Glutamatergic neuron (in vitro differentiated cells): ENCODE results near the gene PHACTR3. TPM values are rescaled to one million over a fixed set of nuclear protein-coding genes. Genes with fewer than 3 reads are reported as not detected.

ENCODE experiments used
- DNase-seq: peaks from one replicate; pipeline ENCODE4 v3.0.0; 2022
- H3K27ac Mint-ChIP-seq: one replicate; pipeline ENCODE4 v1.8.0; 2020; ENCODE audit warnings: mild to moderate bottlenecking, mixed read lengths, inconsistent platforms; ENCODE audit not compliant: unreplicated experiment
- H3K27me3 Mint-ChIP-seq: one replicate; pipeline ENCODE4 v1.8.0; 2020; ENCODE audit warnings: mild to moderate bottlenecking, moderate library complexity, mixed read lengths, inconsistent platforms; ENCODE audit not compliant: unreplicated experiment
- H3K36me3 Mint-ChIP-seq: one replicate; pipeline ENCODE4 v1.8.0; 2020; ENCODE audit warnings: mild to moderate bottlenecking, mixed read lengths, inconsistent platforms; ENCODE audit not compliant: unreplicated experiment
- H3K4me1 Mint-ChIP-seq: one replicate; pipeline ENCODE4 v1.8.0; 2020; ENCODE audit warnings: mild to moderate bottlenecking, low read depth, mixed read lengths, inconsistent platforms; ENCODE audit not compliant: unreplicated experiment
- H3K4me3 Mint-ChIP-seq: one replicate; pipeline ENCODE4 v1.8.0; 2020; ENCODE audit warnings: mild to moderate bottlenecking, mixed read lengths, inconsistent platforms; ENCODE audit not compliant: unreplicated experiment
- H3K9me3 Mint-ChIP-seq: one replicate; pipeline ENCODE4 v1.8.0; 2020; ENCODE audit warnings: mild to moderate bottlenecking, moderate library complexity, mixed read lengths, inconsistent platforms; ENCODE audit not compliant: unreplicated experiment
- total RNA-seq: library from RNA; stranded (reverse); fragmentation: NEBNext Ultra II Directional; extraction: Animal tissue kit (Norgen Biotek cat#: 25700); gene quantifications from one replicate; pipeline ENCODE4 v1.2.1, GENCODE V29; 2021; ENCODE audit not compliant: unreplicated experiment
- TF ChIP-seq, protein P1 (sequence below): fragments of 200-600 bp; sonication (generic); IDR thresholded peaks from one replicate; pipeline ENCODE4 v1.5.0; 2021; ENCODE audit not compliant: partially characterized antibody, unreplicated experiment

The PHACTR3 gene
- total RNA-seq, 1 donor from 2014 or later, result 37.0 TPM

DNA sequence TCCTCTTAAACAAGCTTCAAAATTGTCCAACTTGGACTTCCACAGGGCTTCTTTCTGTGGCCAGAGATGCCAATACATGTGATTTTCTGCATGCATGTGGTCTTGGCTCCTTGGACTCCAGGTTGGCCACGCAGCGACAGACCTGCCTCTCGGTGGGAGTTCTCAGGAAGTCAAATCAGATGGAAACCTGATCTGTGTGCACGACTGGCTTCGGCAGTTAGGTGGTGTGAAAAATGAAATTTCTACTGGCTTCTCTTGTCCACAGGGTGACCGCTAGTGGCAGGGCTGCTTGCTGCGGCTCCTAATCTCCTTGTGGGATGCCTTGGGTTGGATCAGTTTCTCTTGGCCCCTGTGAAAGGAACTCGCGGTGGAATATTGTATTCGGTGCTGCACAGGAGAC, 57.3 kb downstream of the PHACTR3 start:
- H3K4me1 Mint-ChIP-seq, result peaks cover 4% of the 10 kb centered on the region
- H3K9me3 Mint-ChIP-seq, result peaks cover 21% of the 10 kb centered on the region
- peaks cover 13% of the 10 kb centered on the region for H3K27me3 Mint-ChIP-seq
- no peak overlapping the region for H3K27ac Mint-ChIP-seq
- DNase-seq, result no peak
- peaks cover 37% of the 10 kb centered on the region for H3K36me3 Mint-ChIP-seq
- TF ChIP-seq, protein P1, sequence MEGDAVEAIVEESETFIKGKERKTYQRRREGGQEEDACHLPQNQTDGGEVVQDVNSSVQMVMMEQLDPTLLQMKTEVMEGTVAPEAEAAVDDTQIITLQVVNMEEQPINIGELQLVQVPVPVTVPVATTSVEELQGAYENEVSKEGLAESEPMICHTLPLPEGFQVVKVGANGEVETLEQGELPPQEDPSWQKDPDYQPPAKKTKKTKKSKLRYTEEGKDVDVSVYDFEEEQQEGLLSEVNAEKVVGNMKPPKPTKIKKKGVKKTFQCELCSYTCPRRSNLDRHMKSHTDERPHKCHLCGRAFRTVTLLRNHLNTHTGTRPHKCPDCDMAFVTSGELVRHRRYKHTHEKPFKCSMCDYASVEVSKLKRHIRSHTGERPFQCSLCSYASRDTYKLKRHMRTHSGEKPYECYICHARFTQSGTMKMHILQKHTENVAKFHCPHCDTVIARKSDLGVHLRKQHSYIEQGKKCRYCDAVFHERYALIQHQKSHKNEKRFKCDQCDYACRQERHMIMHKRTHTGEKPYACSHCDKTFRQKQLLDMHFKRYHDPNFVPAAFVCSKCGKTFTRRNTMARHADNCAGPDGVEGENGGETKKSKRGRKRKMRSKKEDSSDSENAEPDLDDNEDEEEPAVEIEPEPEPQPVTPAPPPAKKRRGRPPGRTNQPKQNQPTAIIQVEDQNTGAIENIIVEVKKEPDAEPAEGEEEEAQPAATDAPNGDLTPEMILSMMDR, result no peak
- no peak overlapping the region for H3K4me3 Mint-ChIP-seq

DNA sequence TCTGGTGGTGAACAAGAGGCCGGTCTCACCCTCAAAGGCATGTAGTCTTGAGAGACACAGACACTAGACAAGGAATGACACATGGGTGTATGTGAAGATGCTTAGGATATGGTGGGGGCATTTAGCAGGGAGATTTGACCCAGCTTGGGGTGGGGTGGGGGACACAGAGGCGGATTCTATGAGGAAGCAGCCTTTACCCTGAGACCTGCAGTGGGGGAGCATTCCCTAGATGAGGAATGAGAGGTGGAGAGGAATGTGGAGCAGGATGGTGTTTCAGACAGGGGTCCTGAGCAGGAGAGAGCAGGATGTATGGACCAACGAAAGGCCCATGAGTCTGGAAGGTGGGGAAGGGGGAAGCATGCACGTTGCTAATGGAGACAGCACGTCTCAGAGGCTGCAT, 57.8 kb downstream of the PHACTR3 start:
- Mint-ChIP-seq H3K36me3 (peaks cover 37% of the 10 kb centered on the region), H3K27me3 (peaks cover 13% of the 10 kb centered on the region), H3K4me3 (no peak overlapping the region), H3K4me1 (peaks cover 4% of the 10 kb centered on the region), H3K9me3 (peaks cover 19% of the 10 kb centered on the region), H3K27ac (no peak overlapping the region)
- no peak for DNase-seq
- TF ChIP-seq, protein P1, result no peak

DNA sequence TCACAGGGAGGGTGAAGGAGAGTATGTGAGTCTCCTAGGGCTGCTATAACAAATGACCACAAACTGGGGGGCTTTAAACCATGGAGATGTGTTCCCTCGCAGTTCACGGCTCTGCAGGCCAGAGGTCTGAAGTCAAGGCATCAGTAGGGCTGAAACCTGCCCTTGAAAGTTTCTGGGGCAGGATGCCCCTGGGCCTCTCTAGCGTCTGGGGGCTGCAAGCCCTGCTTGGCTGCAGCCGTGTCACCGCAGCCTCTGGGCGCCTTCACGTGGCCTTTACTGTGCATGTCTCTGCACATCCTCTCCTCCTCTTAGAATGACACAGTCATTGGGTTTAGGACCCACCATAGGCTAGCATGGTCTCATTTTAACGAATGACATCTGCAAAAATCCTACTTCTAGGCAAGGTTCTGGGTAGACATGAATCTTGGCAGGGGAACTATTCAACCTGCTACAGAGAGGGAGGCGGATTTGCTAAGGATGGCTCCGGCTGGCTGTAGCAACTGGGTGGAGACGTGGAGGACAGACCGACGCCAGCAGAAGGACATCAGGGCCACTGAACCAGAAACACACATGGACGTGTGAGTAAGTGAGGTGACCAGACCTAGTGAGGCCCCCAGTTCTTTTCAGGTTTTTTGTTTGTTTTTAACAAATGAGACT, 58.6 kb downstream of the PHACTR3 start:
- H3K27me3 Mint-ChIP-seq, result peaks cover 13% of the 10 kb centered on the region
- H3K9me3 Mint-ChIP-seq, result peaks cover 19% of the 10 kb centered on the region
- TF ChIP-seq, protein P1, result no peak
- no peak for DNase-seq
- H3K4me3 Mint-ChIP-seq, result no peak overlapping the region
- H3K27ac Mint-ChIP-seq, result no peak overlapping the region
- H3K4me1 Mint-ChIP-seq, result peaks cover 4% of the 10 kb centered on the region
- peaks cover 31% of the 10 kb centered on the region for H3K36me3 Mint-ChIP-seq

DNA sequence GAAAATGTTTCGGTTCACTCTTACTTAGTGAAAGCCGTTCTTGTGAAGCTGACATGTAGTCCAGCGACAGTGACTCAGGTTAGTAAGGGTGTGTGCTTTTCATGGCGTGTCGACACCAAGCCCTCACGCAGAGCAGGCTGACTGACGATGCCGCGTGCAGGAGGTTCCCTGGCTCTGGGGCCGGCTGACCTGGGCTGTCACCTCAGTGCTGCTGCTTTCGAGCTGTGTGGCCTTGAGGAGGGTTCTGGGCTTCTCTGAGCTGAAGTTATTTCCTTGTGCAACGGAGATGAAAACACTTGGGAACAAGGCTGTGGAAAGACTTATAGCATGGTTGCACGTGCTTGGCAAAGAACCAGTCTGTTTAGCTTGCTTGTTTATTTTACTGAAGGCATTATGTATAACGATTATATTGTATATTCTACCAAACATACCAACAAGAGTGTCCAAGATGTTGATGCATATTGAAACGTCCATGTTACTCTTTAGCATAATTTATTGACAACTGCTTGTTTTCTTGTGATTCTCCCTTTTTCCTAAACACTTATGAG, 59.2 kb downstream of the PHACTR3 start:
- peaks cover 19% of the 10 kb centered on the region for H3K9me3 Mint-ChIP-seq
- H3K4me3 Mint-ChIP-seq, result no peak overlapping the region
- H3K4me1 Mint-ChIP-seq, result peaks cover 4% of the 10 kb centered on the region
- no peak for DNase-seq
- no peak overlapping the region for H3K27ac Mint-ChIP-seq
- TF ChIP-seq, protein P1, result no peak
- H3K27me3 Mint-ChIP-seq, result peaks cover 13% of the 10 kb centered on the region
- H3K36me3 Mint-ChIP-seq, result peaks cover 27% of the 10 kb centered on the region

DNA sequence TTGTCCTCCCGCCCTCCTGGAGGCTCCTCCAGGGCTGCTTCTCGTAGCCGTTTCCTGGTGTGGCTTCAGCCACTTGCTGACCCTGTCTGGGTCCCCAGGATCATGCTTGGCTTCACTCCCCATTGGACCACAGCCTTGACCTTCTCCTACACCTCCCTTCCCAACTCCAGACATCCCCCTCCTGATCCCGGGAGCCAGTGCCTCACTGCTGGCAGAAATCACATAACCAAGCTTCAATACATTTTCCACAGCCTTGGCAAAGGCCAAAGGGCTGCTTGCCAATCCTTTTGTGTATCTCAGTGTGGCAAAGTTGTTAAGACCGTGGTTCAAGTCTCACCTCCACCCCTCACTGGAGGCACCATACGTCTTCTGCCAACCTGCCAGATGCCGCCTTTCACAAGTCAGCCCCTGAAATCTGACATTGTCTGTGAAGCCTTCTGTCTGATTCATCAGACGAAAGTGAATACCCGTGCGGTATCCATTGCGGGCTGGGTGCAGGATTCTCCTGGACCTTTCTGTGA, 60.1 kb downstream of the PHACTR3 start:
- Mint-ChIP-seq H3K27me3 (peaks cover 13% of the 10 kb centered on the region), H3K9me3 (peaks cover 18% of the 10 kb centered on the region), H3K27ac (no peak overlapping the region), H3K4me3 (no peak overlapping the region), H3K4me1 (peaks cover 4% of the 10 kb centered on the region), H3K36me3 (peaks cover 22% of the 10 kb centered on the region)
- TF ChIP-seq, protein P1, result no peak
- no peak for DNase-seq
